ENCODE measurements around the gene STAT4. TPM values are rescaled to one million over a fixed set of nuclear protein-coding genes. Genes with fewer than 3 reads are reported as not detected.

STAT4 gene
- total RNA-seq, 1 experiment from 2014 or later = 0.33 TPM

GRCh38 chr2:191009541-191010374, 141.0 kb downstream of the STAT4 start:
- H2BK120ac ChIP-seq (ENCODE audit: low read depth, low read length, poor library complexity, severe bottlenecking) = no peak overlapping the region
- H3K23ac ChIP-seq (ENCODE audit: insufficient read length, low read depth, low read length) = no peak overlapping the region
- no peak overlapping the region for H2BK12ac ChIP-seq (ENCODE audit: insufficient read length, low read depth, low read length)
- no peak overlapping the region for H2BK15ac ChIP-seq (ENCODE audit: low read depth, low read length)
- no peak overlapping the region for H2AFZ ChIP-seq (ENCODE audit: low read length)
- no peak overlapping the region for H4K5ac ChIP-seq (ENCODE audit: insufficient read length, low read depth, low read length)
- no peak overlapping the region for H2BK5ac ChIP-seq (ENCODE audit: insufficient read length, low read length)
- H3K27me3 ChIP-seq (ENCODE audit: insufficient read depth, low read length) = no peaks in the 10 kb centered on the region; the same call in 1 of the 2 replicates
- H3K9me3 ChIP-seq (ENCODE audit: control insufficient read depth, low read depth, low read length) = no peaks in the 10 kb centered on the region
- TF ChIP-seq CTCF (conservative IDR thresholded peaks at IDR 0.05) = no peak
- no peak overlapping the region for H3K4me3 Mint-ChIP-seq
- no CpG with 5 or more reads among the region's 4 CpGs for WGBS (ENCODE audit: extremely low coverage, insufficient read length, low lambda C conversion rate)
- H2AK5ac ChIP-seq (ENCODE audit: insufficient read length, low read length) = no peak overlapping the region
- no peaks in the 10 kb centered on the region for H3K9me3 Mint-ChIP-seq
- H3K23me2 ChIP-seq (ENCODE audit: insufficient read length, low read depth, low read length, poor library complexity, severe bottlenecking) = peaks cover 7% of the 10 kb centered on the region
- no peak overlapping the region for H3K4me2 ChIP-seq (ENCODE audit: insufficient read depth, insufficient read length, low read length)
- H3K9ac ChIP-seq (ENCODE audit: extremely low read depth, insufficient read length, low read length) = no peak overlapping the region
- DNase-seq = no peak
- H3K18ac ChIP-seq (ENCODE audit: insufficient read length, low read depth, low read length) = no peak overlapping the region
- no peak overlapping the region for H4K91ac ChIP-seq (ENCODE audit: insufficient read length, low read depth, low read length)
- H3K27me3 Mint-ChIP-seq (ENCODE audit: low read depth) = no peaks in the 10 kb centered on the region
- peaks cover 2% of the 10 kb centered on the region; the same call in 1 of the 2 replicates for H3K79me2 ChIP-seq (ENCODE audit: insufficient read depth, low read length)
- no peak overlapping the region for H2BK20ac ChIP-seq (ENCODE audit: low read depth, low read length, poor library complexity, severe bottlenecking)
- no peaks in the 10 kb centered on the region for H3K79me1 ChIP-seq (ENCODE audit: insufficient read depth, low read depth, low read length, poor library complexity, severe bottlenecking)
- no peaks in the 10 kb centered on the region for H4K20me1 ChIP-seq (ENCODE audit: control insufficient read depth, insufficient read depth, insufficient read length)
- H3K36me3 Mint-ChIP-seq (ENCODE audit: insufficient read depth in 1 of 3, low read depth in 3 of 3) = peaks cover 13 to 54% (median 38%) of the 10 kb centered on the region in 3 experiments
- H3K4ac ChIP-seq (ENCODE audit: low read depth, low read length) = no peak overlapping the region
- H3K27ac ChIP-seq (ENCODE audit: insufficient read length, low read depth, low read length) = no peak overlapping the region
- H3K27ac Mint-ChIP-seq = no peak overlapping the region
- no peak overlapping the region for H3K56ac ChIP-seq (ENCODE audit: insufficient read length, low read depth, low read length)
- H4K8ac ChIP-seq (replicated peaks; ENCODE audit: insufficient read length, low read depth, low read length) = no peak overlapping the region
- H3T11ph ChIP-seq (ENCODE audit: low read length) = no peak overlapping the region
- H3K14ac ChIP-seq (ENCODE audit: insufficient read depth, low read length) = no peak overlapping the region
- no peaks in the 10 kb centered on the region for H3K4me1 Mint-ChIP-seq
- H3K4me1 ChIP-seq (ENCODE audit: insufficient read depth, low read length) = 0 out of 2 replicates have a peak, but pooled peaks cover under 1% of the 10 kb centered on the region
